Keratinocyte (primary cell): Measurements from ENCODE around the gene LPA. TPM values are rescaled to one million over a fixed set of nuclear protein-coding genes. Genes with fewer than 3 reads are reported as not detected.
A peak's percentile ranks its signal among the peaks of the same experiment; 100 is the strongest.

ENCODE experiments used
- DNase-seq: peaks from one replicate; pipeline ENCODE4 v3.0.0-alpha.2; 2011; ENCODE audit warnings: low read depth, missing footprints, low spot score
- FAIRE-seq: peaks from 2 replicates; lab custom pipeline; 2011; peaks lifted over from hg19 to GRCh38; lab: Jason Lieb, UNC
- H2AFZ ChIP-seq: 2 replicates; pipeline ENCODE4 v1.6.0; 2012; ENCODE audit warnings: low read length, control low read depth, inconsistent platforms; ENCODE audit not compliant: control insufficient read depth
- H3K27ac ChIP-seq: 2 replicates; pipeline ENCODE4 v1.5.1; 2011; ENCODE audit warnings: low read length; ENCODE audit not compliant: control insufficient read depth, insufficient read depth
- H3K27me3 ChIP-seq: 3 replicates; pipeline ENCODE4 v1.6.0; 2011; ENCODE audit warnings: low read length; ENCODE audit not compliant: control insufficient read depth, insufficient read depth; ENCODE audit errors: extremely low read depth
- H3K36me3 ChIP-seq, 2 experiments: 2 replicates in 1 of 2; 3 replicates in 1 of 2; pipeline ENCODE4 v1.5.1; 2011; ENCODE audit warnings: low read length in 2 of 2, mild to moderate bottlenecking in 1 of 2; ENCODE audit not compliant: control insufficient read depth in 2 of 2, insufficient read depth in 2 of 2; ENCODE audit errors: extremely low read depth in 1 of 2
- H3K4me1 ChIP-seq: 3 replicates; pipeline ENCODE4 v1.5.1; 2011; ENCODE audit warnings: low read length; ENCODE audit not compliant: control insufficient read depth, insufficient read depth; ENCODE audit errors: extremely low read depth
- H3K4me2 ChIP-seq: 3 replicates; pipeline ENCODE4 v1.6.0; 2011; ENCODE audit warnings: low read depth, low read length; ENCODE audit not compliant: control insufficient read depth, insufficient read depth; ENCODE audit errors: extremely low read depth
- H3K4me3 ChIP-seq, 3 experiments: fragments of 200-600 bp in 1 of 3; sonication (generic) in 1 of 3; 2 replicates in 2 of 3; 3 replicates in 1 of 3; pipeline ENCODE4 v1.5.1; 2011 to 2016; ENCODE audit warnings: low read length in 3 of 3, mild to moderate bottlenecking in 3 of 3, control low read depth in 2 of 3, inconsistent platforms in 1 of 3, low read depth in 1 of 3, mixed read lengths in 1 of 3, mixed run types in 1 of 3, moderate library complexity in 1 of 3; ENCODE audit not compliant: control insufficient read depth in 2 of 3, insufficient read depth in 2 of 3; ENCODE audit errors: extremely low read depth in 1 of 3
- H3K79me2 ChIP-seq: 2 replicates; pipeline ENCODE4 v1.6.0; 2012; ENCODE audit warnings: low read length; ENCODE audit not compliant: control insufficient read depth, insufficient read depth
- H3K9ac ChIP-seq: 3 replicates; pipeline ENCODE4 v1.6.0; 2011; ENCODE audit warnings: low read length; ENCODE audit not compliant: control insufficient read depth, insufficient read depth; ENCODE audit errors: extremely low read depth
- H3K9me1 ChIP-seq: 3 replicates; pipeline ENCODE4 v1.6.0; 2011; ENCODE audit warnings: low read length; ENCODE audit not compliant: control insufficient read depth, insufficient read depth; ENCODE audit errors: extremely low read depth
- H3K9me3 ChIP-seq: 2 replicates; pipeline ENCODE4 v1.5.1; 2012; ENCODE audit warnings: low read depth, low read length; ENCODE audit not compliant: control insufficient read depth
- H4K20me1 ChIP-seq: 3 replicates; pipeline ENCODE4 v1.6.0; 2011; ENCODE audit warnings: low read length; ENCODE audit not compliant: control insufficient read depth, insufficient read depth; ENCODE audit errors: extremely low read depth
- CTCF ChIP-seq, 3 experiments: IDR thresholded peaks in 1 of 3; conservative IDR thresholded peaks in 1 of 3; optimal IDR thresholded peaks in 1 of 3; 2 replicates in 2 of 3; 3 replicates in 1 of 3; pipeline versions ENCODE3 to v1.5.1; 2011; ENCODE audit warnings: low read length in 3 of 3, mild to moderate bottlenecking in 3 of 3, moderate library complexity in 2 of 3, control low read depth in 1 of 3, inconsistent platforms in 1 of 3; ENCODE audit not compliant: insufficient read depth in 2 of 3; ENCODE audit errors: extremely low read depth in 1 of 3
- EZH2 ChIP-seq: IDR thresholded peaks from one replicate; pipeline ENCODE4 v1.6.1; 2012; ENCODE audit warnings: inconsistent platforms, mild to moderate bottlenecking, low read length, moderate library complexity
- dilution Hi-C: fragments of 300-500 bp; cut with MboI; formaldehyde crosslinking; loops from one replicate; pipeline ENCODE4 v1.7.0; 2020; ENCODE audit warnings: low sequenced_read_pairs; ENCODE audit not compliant: extremely low pct_ligation_motif_present
- polyA plus RNA-seq, 5 experiments: library from polyadenylated mRNA; depleted of rRNA in 3 of 5; stranded (reverse) in 3 of 5; stranded (forward) in 1 of 5; unstranded in 1 of 5; fragments of >200 nt; gene quantifications; 1 replicate in 1 of 5; 2 replicates in 3 of 5; 3 replicates in 1 of 5; pipeline versions ENCODE4 v1.2.1 to v1.2.3, GENCODE V29; 2011 to 2012; ENCODE audit warnings: missing spikeins in 2 of 5, low read depth in 1 of 5, low replicate concordance in 1 of 5

The LPA gene
- polyA plus RNA-seq, 1 donor (not counting 4 experiments of a cell fraction or from before 2014, with no cell fraction given), result not detected

- Histone ChIP-seq H3K27me3 (no peaks in the 10 kb centered on the region), H3K79me2 (no peaks in the 10 kb centered on the region), H4K20me1 (no peaks in the 10 kb centered on the region), H3K9me3 (no peaks in the 10 kb centered on the region), H3K4me1 (no peaks in the 10 kb centered on the region), H3K4me3 (peak overlapping the region in 1 of 3 experiments; percentile 4), H3K27ac (no peak overlapping the region), H2AFZ (no peak overlapping the region), H3K36me3 (no peaks in the 10 kb centered on the region), H3K9me1 (no peaks in the 10 kb centered on the region), H3K9ac (no peak overlapping the region), H3K4me2 (peak overlapping the region; percentile 53)
- peak; percentile 83 to 95 (median 91) for TF ChIP-seq CTCF (optimal IDR thresholded peaks at IDR 0.05 in 1 of 3, IDR thresholded peaks at IDR 0.05 in 1 of 3, conservative IDR thresholded peaks at IDR 0.05 in 1 of 3; ENCODE audit: extremely low read depth in 1 of 3, insufficient read depth in 2 of 3, low read length in 3 of 3)
- TF ChIP-seq EZH2, result no peak
- DNase-seq (no peak), FAIRE-seq (no peak)
- dilution Hi-C loops, result no loop called here
Observed at GRCh38 chr6:160534050-160534696, 129.9 kb downstream of the LPA start.

GRCh38 chr6:160532315-160532714 lies 131.8 kb downstream of the LPA start:
- H3K4me2 ChIP-seq, result no peak overlapping the region
- dilution Hi-C loops, result no loop called here
- no peaks in the 10 kb centered on the region for H3K27me3 ChIP-seq
- no peak overlapping the region for H3K27ac ChIP-seq
- no peak overlapping the region for H3K9ac ChIP-seq
- H2AFZ ChIP-seq, result no peak overlapping the region
- TF ChIP-seq EZH2 (no peak), CTCF (optimal IDR thresholded peaks at IDR 0.05 in 1 of 3, IDR thresholded peaks at IDR 0.05 in 1 of 3, conservative IDR thresholded peaks at IDR 0.05 in 1 of 3; ENCODE audit: extremely low read depth in 1 of 3, insufficient read depth in 2 of 3, low read length in 3 of 3) (no peak)
- H3K4me1 ChIP-seq, result no peaks in the 10 kb centered on the region
- H3K4me3 ChIP-seq, result no peak overlapping the region
- FAIRE-seq (no peak), DNase-seq (no peak)
- no peaks in the 10 kb centered on the region for H3K79me2 ChIP-seq
- no peaks in the 10 kb centered on the region for H3K36me3 ChIP-seq
- H3K9me1 ChIP-seq, result no peaks in the 10 kb centered on the region
- no peaks in the 10 kb centered on the region for H3K9me3 ChIP-seq
- H4K20me1 ChIP-seq, result no peaks in the 10 kb centered on the region
